HEK293 (cell line): Measurements from ENCODE around the gene CLSTN1.

ENCODE experiments used
- ATF2 ChIP-seq: fragments of 450-650 bp; formaldehyde crosslinking; IDR thresholded peaks from 2 replicates; pipeline ENCODE4 v1.5.1; 2016; ENCODE audit warnings: missing biosample characterization, missing genetic modification characterization, low read depth
- CTCF ChIP-seq: fragments of 450-650 bp; formaldehyde crosslinking; IDR thresholded peaks from 2 replicates; pipeline ENCODE4 v1.5.1; 2016; ENCODE audit warnings: missing biosample characterization, missing genetic modification characterization
- KLF16 ChIP-seq: fragments of 450-650 bp; formaldehyde crosslinking; IDR thresholded peaks from 2 replicates; pipeline ENCODE4 v1.5.1; 2017; ENCODE audit warnings: missing biosample characterization, missing genetic modification characterization
- SETDB1 ChIP-seq: IDR thresholded peaks from one replicate; pipeline ENCODE4 v1.6.1; 2017; ENCODE audit warnings: mild to moderate bottlenecking, low read length, moderate library complexity, mixed read lengths; ENCODE audit not compliant: insufficient read length
- TRIM28 ChIP-seq: IDR thresholded peaks from 2 replicates; pipeline ENCODE4 v1.6.1; 2011; ENCODE audit warnings: low read length, control low read depth, borderline replicate concordance
- ZBTB1 ChIP-seq: fragments of 450-650 bp; formaldehyde crosslinking; IDR thresholded peaks from 2 replicates; pipeline ENCODE4 v1.5.1; 2016; ENCODE audit warnings: missing biosample characterization, missing genetic modification characterization
- ZNF148 ChIP-seq: fragments of 450-650 bp; formaldehyde crosslinking; IDR thresholded peaks from 2 replicates; pipeline ENCODE4 v1.5.0; 2017; ENCODE audit warnings: missing biosample characterization, missing genetic modification characterization, borderline replicate concordance
- ZNF324 ChIP-seq: fragments of 450-650 bp; formaldehyde crosslinking; IDR thresholded peaks from 2 replicates; pipeline ENCODE4 v1.5.1; 2016; ENCODE audit warnings: missing biosample characterization, missing genetic modification characterization
- ZNF366 ChIP-seq: fragments of 450-650 bp; formaldehyde crosslinking; conservative IDR thresholded peaks from 2 replicates; pipeline ENCODE4 v1.5.1; 2016; ENCODE audit warnings: missing biosample characterization, missing genetic modification characterization
- ZNF544 ChIP-seq: fragments of 450-650 bp; formaldehyde crosslinking; IDR thresholded peaks from 2 replicates; pipeline ENCODE4 v1.5.0; 2017; ENCODE audit warnings: missing biosample characterization, missing genetic modification characterization
- ZNF561 ChIP-seq: fragments of 450-650 bp; IDR thresholded peaks from 2 replicates; pipeline ENCODE4 v1.5.1; 2018; ENCODE audit warnings: missing biosample characterization, missing genetic modification characterization, borderline replicate concordance
- ZNF843 ChIP-seq: fragments of 450-650 bp; formaldehyde crosslinking; IDR thresholded peaks from 2 replicates; pipeline ENCODE4 v1.5.1; 2016; ENCODE audit warnings: missing biosample characterization, missing genetic modification characterization
- ZXDB ChIP-seq: fragments of 450-650 bp; formaldehyde crosslinking; IDR thresholded peaks from 2 replicates; pipeline ENCODE4 v1.5.1; 2016; ENCODE audit warnings: missing biosample characterization, missing genetic modification characterization

GRCh38 chr1:9680091-9680490, 143.7 kb downstream of the CLSTN1 start:
- no peak for TF ChIP-seq KLF16 (tag by site-specific recombination)
- no peak for TF ChIP-seq ZXDB (tag by site-specific recombination)
- no peak for TF ChIP-seq CTCF
- no peak for TF ChIP-seq ATF2
- TF ChIP-seq TRIM28: no peak
- no peak for TF ChIP-seq ZNF561 (tag by site-specific recombination)
- no peak for TF ChIP-seq ZNF544 (tag by site-specific recombination)
- no peak for TF ChIP-seq ZNF148 (tag by site-specific recombination)
- TF ChIP-seq SETDB1: no peak
- no peak for TF ChIP-seq ZBTB1
- TF ChIP-seq ZNF366 (tag by site-specific recombination): no peak
- no peak for TF ChIP-seq ZNF324 (tag by site-specific recombination)
- no peak for TF ChIP-seq ZNF843 (tag by site-specific recombination)
